GM12878 (cell line): ENCODE data around the gene UBR7. TPM values are rescaled to one million over a fixed set of nuclear protein-coding genes. Genes with fewer than 3 reads are reported as not detected.

Experiments
- ATAC-seq: fragments of 200-7000 bp; cut with Tn5 transposase; 3 replicates; pipeline ENCODE4 v1.9.1; 2020; ENCODE audit warnings: mild to moderate bottlenecking, moderate library complexity
- BruUV-seq: library from RNA; stranded (reverse); fragments of 400-500 nt; replicated peaks from 2 replicates; lab custom pipeline; 2021; lab: Mats Ljungman, UMichigan
- CTCF ChIA-PET: fragments of 300-600 bp; sonication (Branson Sonifier 250); formaldehyde crosslinking; extraction: SDS; loops from one replicate; lab custom pipeline; 2021; ENCODE audit warnings: inconsistent platforms; lab: Yijun Ruan, JAX
- POLR2A ChIA-PET: fragments of 350-600 bp; formaldehyde crosslinking; extraction: SDS; loops from one replicate; lab custom pipeline; 2021; ENCODE audit warnings: inconsistent platforms; lab: Charles Lee
- RAD21 ChIA-PET: fragments of 300-600 bp; sonication (Branson Sonifier 250); formaldehyde crosslinking; loops from one replicate; lab custom pipeline; 2023; ENCODE audit warnings: antibody characterized with exemption; ENCODE audit not compliant: unreplicated experiment; lab: Charles Lee
- SMC1A ChIA-PET: fragments of 300-600 bp; sonication (Branson Sonifier 250); formaldehyde crosslinking; loops from one replicate; lab custom pipeline; 2023; ENCODE audit not compliant: unreplicated experiment, uncharacterized antibody; lab: Charles Lee
- DNase-seq: peaks from one replicate; pipeline ENCODE4 v3.0.0-alpha.2; 2011; ENCODE audit warnings: low read depth, low spot score
- FAIRE-seq: peaks from 3 replicates; lab custom pipeline; 2011; peaks lifted over from hg19 to GRCh38; lab: Jason Lieb, UNC
- H2AFZ ChIP-seq: 2 replicates; pipeline ENCODE4 v1.6.0; 2011; ENCODE audit warnings: low read depth, low read length, control low read depth; ENCODE audit not compliant: control insufficient read depth
- H3K27ac ChIP-seq: 2 replicates; pipeline ENCODE4 v1.5.1; 2011; ENCODE audit warnings: control low read depth; ENCODE audit not compliant: control insufficient read depth, insufficient read depth
- H3K27me3 ChIP-seq, 2 experiments: replicated peaks in 1 of 2; 2 replicates each; pipeline versions ENCODE4 v1.6.0 to v1.6.1; 2011; ENCODE audit warnings: low read length in 1 of 2; ENCODE audit not compliant: control insufficient read depth in 2 of 2, insufficient read depth in 2 of 2
- H3K36me3 ChIP-seq, 2 experiments: 2 replicates each; pipeline ENCODE4 v1.5.1; 2011; ENCODE audit warnings: low read length in 1 of 2; ENCODE audit not compliant: control insufficient read depth in 2 of 2, insufficient read depth in 2 of 2
- H3K4me1 ChIP-seq: 2 replicates; pipeline ENCODE4 v1.6.1; 2011; ENCODE audit warnings: mild to moderate bottlenecking, low read length, moderate library complexity, mixed read lengths; ENCODE audit not compliant: control insufficient read depth, insufficient read depth
- H3K4me2 ChIP-seq: 2 replicates; pipeline ENCODE4 v1.6.0; 2011; ENCODE audit warnings: control low read depth; ENCODE audit not compliant: control insufficient read depth, insufficient read depth
- H3K4me3 ChIP-seq: fragments of 200-600 bp; sonication (generic); 2 replicates; pipeline ENCODE4 v1.5.1; 2016
- H3K79me2 ChIP-seq: 2 replicates; pipeline ENCODE4 v1.6.0; 2011; ENCODE audit warnings: low read length; ENCODE audit not compliant: control insufficient read depth, insufficient read depth
- H3K9ac ChIP-seq: 2 replicates; pipeline ENCODE4 v1.8.0; 2011; ENCODE audit warnings: low read length, control low read depth, mixed read lengths; ENCODE audit not compliant: control insufficient read depth, insufficient read depth
- H3K9me3 ChIP-seq: replicated peaks from 3 replicates; pipeline ENCODE4 v1.5.1; 2011; ENCODE audit warnings: mild to moderate bottlenecking, low read length; ENCODE audit not compliant: control insufficient read depth, insufficient read depth
- H4K20me1 ChIP-seq: 2 replicates; pipeline ENCODE4 v1.6.0; 2011; ENCODE audit not compliant: control insufficient read depth, insufficient read depth
- ATF2 ChIP-seq: IDR thresholded peaks from 2 replicates; pipeline ENCODE4 v1.6.1; 2012; ENCODE audit warnings: low read length, inconsistent platforms
- ATF7 ChIP-seq: fragments of 450-650 bp; IDR thresholded peaks from 2 replicates; pipeline ENCODE4 v1.6.1; 2016; ENCODE audit warnings: low read depth, mild to moderate bottlenecking
- BHLHE40 ChIP-seq, 2 experiments: fragments of 450-650 bp in 1 of 2; IDR thresholded peaks; 2 replicates each; pipeline ENCODE4 v1.6.1; 2011 to 2017; ENCODE audit warnings: low read depth in 2 of 2, borderline replicate concordance in 1 of 2, improper control_type of control experiment in 1 of 2, low read length in 1 of 2, mild to moderate bottlenecking in 1 of 2
- EGR1 ChIP-seq, 2 experiments: IDR thresholded peaks; 1 replicate in 1 of 2; 2 replicates in 1 of 2; pipeline ENCODE4 v1.6.1; 2011 to 2012; ENCODE audit warnings: low read depth in 2 of 2, low read length in 2 of 2, borderline replicate concordance in 1 of 2, mild to moderate bottlenecking in 1 of 2, moderate library complexity in 1 of 2
- HDGF ChIP-seq: fragments of 450-650 bp; IDR thresholded peaks from 2 replicates; pipeline ENCODE4 v1.6.1; 2016; ENCODE audit warnings: antibody characterized with exemption
- LARP7 ChIP-seq: fragments of 450-650 bp; IDR thresholded peaks from 2 replicates; pipeline ENCODE4 v1.6.1; 2017; ENCODE audit warnings: mild to moderate bottlenecking
- MEF2B ChIP-seq: fragments of 450-650 bp; IDR thresholded peaks from 2 replicates; pipeline ENCODE4 v1.6.1; 2018; ENCODE audit warnings: mild to moderate bottlenecking, moderate library complexity; ENCODE audit not compliant: partially characterized antibody, poor library complexity, severe bottlenecking
- NR2F1 ChIP-seq: fragments of 450-650 bp; conservative IDR thresholded peaks from 2 replicates; pipeline ENCODE4 v1.6.1; 2017; ENCODE audit warnings: mild to moderate bottlenecking
- POLR2A ChIP-seq: IDR thresholded peaks from 2 replicates; pipeline ENCODE4 v1.6.1; 2011; ENCODE audit warnings: low read depth, mild to moderate bottlenecking, low read length
- POU2F2 ChIP-seq: IDR thresholded peaks from 3 replicates; pipeline ENCODE4 v1.6.1; 2011; ENCODE audit warnings: low read depth, mild to moderate bottlenecking, low read length, borderline replicate concordance
- RAD51 ChIP-seq: fragments of 450-650 bp; IDR thresholded peaks from 2 replicates; pipeline ENCODE4 v1.6.1; 2016; ENCODE audit warnings: moderate library complexity, mild to moderate bottlenecking, inconsistent platforms
- SMC3 ChIP-seq: IDR thresholded peaks from 2 replicates; pipeline ENCODE4 v1.6.1; 2011; ENCODE audit warnings: low read length, improper control_type of control experiment, borderline replicate concordance
- SPI1 ChIP-seq: IDR thresholded peaks from 2 replicates; pipeline ENCODE4 v1.6.1; 2011; ENCODE audit warnings: low read depth, mild to moderate bottlenecking, low read length, moderate library complexity, borderline replicate concordance; ENCODE audit not compliant: insufficient read depth
- ZNF622 ChIP-seq: fragments of 450-650 bp; IDR thresholded peaks from 2 replicates; pipeline ENCODE4 v1.6.1; 2017; ENCODE audit warnings: mild to moderate bottlenecking, inconsistent platforms
- WGBS: methylation state at CpG from one replicate; pipeline ENCODE4 v1.1.6; 2016; ENCODE audit warnings: low lambda C conversion rate; ENCODE audit not compliant: insufficient replicate concordance, insufficient coverage; ENCODE audit errors: missing lambda C conversion rate; 5-methylcytosine and 5-hydroxymethylcytosine counted together
- in situ Hi-C: fragments of 300-500 bp; cut with MboI; formaldehyde crosslinking; loops from 9 replicates; pipeline ENCODE4 v1.14.3; 2018; ENCODE audit warnings: mixed read lengths
- intact Hi-C: fragments of 100-400 bp; cut with micrococcal nuclease; formaldehyde crosslinking; loops from one replicate; pipeline ENCODE4 v1.14.2; 2022; ENCODE audit not compliant: unreplicated experiment
- polyA plus RNA-seq, 11 experiments: library from polyadenylated mRNA; depleted of rRNA in 4 of 11; unstranded in 6 of 11; stranded (reverse) in 5 of 11; fragments of >200 nt; fragmentation: Nextera tagmentation in 4 of 11; fragmentation: Illumina TruSeq in 1 of 11; extraction: Ambion mirVana in 4 of 11; extraction: Trizol in 1 of 11; gene quantifications; 1 replicate in 1 of 11; 2 replicates in 10 of 11; pipeline versions ENCODE4 v1.2.1 to v1.2.3, GENCODE V29; 2011 to 2016; ENCODE audit warnings: inconsistent platforms in 2 of 11, missing spikeins in 2 of 11, low read depth in 1 of 11
- total RNA-seq, 4 experiments: library from RNA; depleted of rRNA in 3 of 4; stranded (reverse); fragments of >200 nt in 3 of 4; fragmentation: Illumina TruSeq in 1 of 4; extraction: Trizol in 1 of 4; gene quantifications; 2 replicates each; pipeline versions ENCODE4 v1.2.1 to v1.2.3, GENCODE V29; 2013 to 2021
- TF ChIP-seq, protein P1 (sequence below): fragments of 150-350 bp; IDR thresholded peaks from 2 replicates; pipeline ENCODE4 v1.6.1; 2016; ENCODE audit warnings: low read depth, low read length
- TF ChIP-seq, protein P2 (sequence below): IDR thresholded peaks from 2 replicates; pipeline ENCODE4 v1.6.1; 2011; ENCODE audit warnings: mild to moderate bottlenecking, low read depth, low read length, moderate library complexity; ENCODE audit not compliant: insufficient replicate concordance

UBR7 gene
- total and polyA plus RNA-seq, 10 of the 15 experiments (the other 5 are each of a cell fraction or from before 2014, with no cell fraction given): 14.3 to 85.6 (median 49.9) TPM

DNA sequence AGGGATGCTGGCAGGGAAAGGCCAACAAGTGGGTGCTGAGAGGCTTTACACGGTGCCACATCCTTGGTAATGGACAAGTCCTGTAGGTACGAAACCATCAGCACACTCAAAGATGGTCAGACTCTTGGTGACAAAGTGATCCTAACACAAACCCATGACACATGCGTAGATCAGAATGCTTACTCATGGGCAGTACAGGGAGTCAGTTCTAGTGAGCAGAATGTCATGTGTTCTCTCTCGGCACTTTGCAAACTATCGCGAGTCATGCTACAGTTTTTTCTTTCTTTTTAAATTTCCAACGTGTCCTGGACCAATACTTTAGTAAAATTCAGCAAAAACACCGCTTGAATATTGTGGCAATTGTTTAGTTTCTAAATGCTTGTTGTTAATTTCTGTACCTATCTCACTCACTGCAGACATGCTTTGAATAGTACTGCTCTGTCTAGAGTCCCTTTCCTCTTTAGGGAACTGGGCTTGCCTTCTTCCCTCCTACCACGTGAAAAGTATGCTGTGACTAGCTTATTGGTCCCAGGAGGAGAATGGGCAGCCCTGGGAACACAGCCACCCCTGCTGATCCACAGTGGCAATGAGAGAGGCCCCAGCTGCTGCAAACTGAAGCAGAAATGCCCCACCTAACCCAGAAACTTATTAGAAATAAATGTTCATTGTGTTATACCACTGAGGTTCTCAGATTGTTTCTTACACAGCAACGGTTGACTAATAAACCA lies 62.4 kb downstream of the UBR7 start:
- RAD21 ChIA-PET: interaction anchor here (1.4 kb wide), 1 partner anchor 156 kb away, joined by 3 read pairs; no protein-coding TSS in a partner anchor
- TF ChIP-seq RAD51: no peak
- TF ChIP-seq LARP7: no peak
- TF ChIP-seq, protein P1, sequence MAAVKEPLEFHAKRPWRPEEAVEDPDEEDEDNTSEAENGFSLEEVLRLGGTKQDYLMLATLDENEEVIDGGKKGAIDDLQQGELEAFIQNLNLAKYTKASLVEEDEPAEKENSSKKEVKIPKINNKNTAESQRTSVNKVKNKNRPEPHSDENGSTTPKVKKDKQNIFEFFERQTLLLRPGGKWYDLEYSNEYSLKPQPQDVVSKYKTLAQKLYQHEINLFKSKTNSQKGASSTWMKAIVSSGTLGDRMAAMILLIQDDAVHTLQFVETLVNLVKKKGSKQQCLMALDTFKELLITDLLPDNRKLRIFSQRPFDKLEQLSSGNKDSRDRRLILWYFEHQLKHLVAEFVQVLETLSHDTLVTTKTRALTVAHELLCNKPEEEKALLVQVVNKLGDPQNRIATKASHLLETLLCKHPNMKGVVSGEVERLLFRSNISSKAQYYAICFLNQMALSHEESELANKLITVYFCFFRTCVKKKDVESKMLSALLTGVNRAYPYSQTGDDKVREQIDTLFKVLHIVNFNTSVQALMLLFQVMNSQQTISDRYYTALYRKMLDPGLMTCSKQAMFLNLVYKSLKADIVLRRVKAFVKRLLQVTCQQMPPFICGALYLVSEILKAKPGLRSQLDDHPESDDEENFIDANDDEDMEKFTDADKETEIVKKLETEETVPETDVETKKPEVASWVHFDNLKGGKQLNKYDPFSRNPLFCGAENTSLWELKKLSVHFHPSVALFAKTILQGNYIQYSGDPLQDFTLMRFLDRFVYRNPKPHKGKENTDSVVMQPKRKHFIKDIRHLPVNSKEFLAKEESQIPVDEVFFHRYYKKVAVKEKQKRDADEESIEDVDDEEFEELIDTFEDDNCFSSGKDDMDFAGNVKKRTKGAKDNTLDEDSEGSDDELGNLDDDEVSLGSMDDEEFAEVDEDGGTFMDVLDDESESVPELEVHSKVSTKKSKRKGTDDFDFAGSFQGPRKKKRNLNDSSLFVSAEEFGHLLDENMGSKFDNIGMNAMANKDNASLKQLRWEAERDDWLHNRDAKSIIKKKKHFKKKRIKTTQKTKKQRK: no peak
- no peak for TF ChIP-seq EGR1 (IDR thresholded peaks at IDR 0.05; ENCODE audit: borderline replicate concordance in 1 of 2, low read depth in 2 of 2, low read length in 2 of 2)
- TF ChIP-seq POU2F2: no peak
- no peak for TF ChIP-seq ATF7
- TF ChIP-seq HDGF: no peak
- TF ChIP-seq SPI1: no peak
- no peak for TF ChIP-seq POLR2A
- no peak for TF ChIP-seq SMC3
- no peak for TF ChIP-seq BHLHE40 (IDR thresholded peaks at IDR 0.05; ENCODE audit: borderline replicate concordance in 1 of 2, low read depth in 2 of 2, low read length in 1 of 2)
- no peak for TF ChIP-seq MEF2B
- no peak for TF ChIP-seq ZNF622
- TF ChIP-seq, protein P2, sequence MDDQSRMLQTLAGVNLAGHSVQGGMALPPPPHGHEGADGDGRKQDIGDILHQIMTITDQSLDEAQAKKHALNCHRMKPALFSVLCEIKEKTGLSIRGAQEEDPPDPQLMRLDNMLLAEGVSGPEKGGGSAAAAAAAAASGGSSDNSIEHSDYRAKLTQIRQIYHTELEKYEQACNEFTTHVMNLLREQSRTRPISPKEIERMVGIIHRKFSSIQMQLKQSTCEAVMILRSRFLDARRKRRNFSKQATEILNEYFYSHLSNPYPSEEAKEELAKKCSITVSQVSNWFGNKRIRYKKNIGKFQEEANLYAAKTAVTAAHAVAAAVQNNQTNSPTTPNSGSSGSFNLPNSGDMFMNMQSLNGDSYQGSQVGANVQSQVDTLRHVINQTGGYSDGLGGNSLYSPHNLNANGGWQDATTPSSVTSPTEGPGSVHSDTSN: no peak
- no peak for TF ChIP-seq ATF2
- TF ChIP-seq NR2F1: no peak
- H3K36me3 ChIP-seq: peaks cover 0 to 5% of the 10 kb centered on the region in 2 experiments; a peak in 3 of 4 replicates
- no peaks in the 10 kb centered on the region for H3K9me3 ChIP-seq
- intact Hi-C loops: no loop called here
- in situ Hi-C loops: no loop called here
- H4K20me1 ChIP-seq: no peaks in the 10 kb centered on the region
- H2AFZ ChIP-seq: no peak overlapping the region
- SMC1A ChIA-PET: interaction anchor here (0.6 to 1.4 kb wide), 4 partner anchors 10 to 275 kb away, joined by 3 to 4 read pairs (median 3); no protein-coding TSS in a partner anchor
- no peak overlapping the region for H3K4me3 ChIP-seq
- CTCF ChIA-PET: interaction anchor here (0.6 to 1.6 kb wide), 4 partner anchors 8 to 395 kb away, joined by 3 to 4 read pairs (median 3); partner anchors contain the start of gene UBR7
- FAIRE-seq: no peak
- H3K9ac ChIP-seq: no peak overlapping the region
- ATAC-seq: no peak
- no TSS peak for BruUV-seq
- no peak overlapping the region for H3K27ac ChIP-seq
- no peak for DNase-seq
- peaks cover 4% of the 10 kb centered on the region; the same call in 1 of the 2 replicates for H3K4me1 ChIP-seq
- no peaks in the 10 kb centered on the region; the same call in 1 of the 2 replicates for H3K79me2 ChIP-seq
- POLR2A ChIA-PET: interaction anchor here (0.7 to 1.1 kb wide), 2 partner anchors 20 to 27 kb away, joined by 3 read pairs; no protein-coding TSS in a partner anchor
- H3K4me2 ChIP-seq: no peak overlapping the region
- H3K27me3 ChIP-seq: no peaks in the 10 kb centered on the region
- WGBS: 77% methylated on average over 10 of the region's 10 CpGs
